HCT116 (cell line): Measurements from ENCODE around the gene SLC5A6. TPM values are rescaled to one million over a fixed set of nuclear protein-coding genes. Genes with fewer than 3 reads are reported as not detected.

ENCODE experiments used
- ATAC-seq: fragments of 200-7000 bp; cut with Tn5 transposase; 2 replicates; pipeline ENCODE4 v1.9.1; 2020; ENCODE audit warnings: mild to moderate bottlenecking, moderate library complexity
- BruUV-seq: library from RNA; stranded (reverse); fragments of 400-500 nt; replicated peaks from 2 replicates; lab custom pipeline; 2021; lab: Mats Ljungman, UMichigan
- CTCF ChIA-PET: fragments of 300-600 bp; sonication (Branson Sonifier 250); formaldehyde crosslinking; loops from one replicate; lab custom pipeline; 2021; ENCODE audit warnings: antibody characterized with exemption; lab: Charles Lee
- POLR2A ChIA-PET: fragments of 300-600, 350-600 bp; sonication (Branson Sonifier 250); formaldehyde crosslinking; loops from one replicate; lab custom pipeline; 2021; ENCODE audit warnings: antibody characterized with exemption; lab: Charles Lee
- RAD21 ChIA-PET, 2 experiments: fragments of 300-600 bp; sonication (Branson Sonifier 250); formaldehyde crosslinking; loops; one replicate each; lab custom pipeline; 2023; ENCODE audit warnings: low total read pairs in 2 of 2; ENCODE audit not compliant: uncharacterized antibody in 2 of 2, unreplicated experiment in 2 of 2, low non-redundant PET in 1 of 2; lab: Charles Lee
- DNase-seq: peaks from one replicate; pipeline ENCODE4 v3.0.0-alpha.2; 2010; ENCODE audit warnings: low read depth, low spot score
- H2AFZ ChIP-seq: fragments of 200-600 bp; shearing (Covaris generic), sonication (generic); 2 replicates; pipeline ENCODE4 v1.6.1; 2017; ENCODE audit warnings: low read depth, mixed run types, mixed read lengths, antibody characterized with exemption, low read length; ENCODE audit not compliant: poor library complexity, severe bottlenecking
- H3K27ac ChIP-seq: 2 replicates; pipeline ENCODE4 v1.5.1; 2012; ENCODE audit warnings: low read depth, low read length
- H3K27me3 ChIP-seq: fragments of 200-600 bp; sonication (generic); 2 replicates; pipeline ENCODE4 v1.6.1; 2016; ENCODE audit warnings: mixed run types, low read length, mixed read lengths; ENCODE audit not compliant: insufficient read depth
- H3K36me3 ChIP-seq, 2 experiments: fragments of 200-500 bp in 1 of 2; fragments of 200-600 bp in 1 of 2; sonication (Bioruptor generic) in 1 of 2; sonication (generic) in 1 of 2; 2 replicates each; pipeline versions ENCODE4 v1.5.1 to v1.6.1; 2014 to 2016; ENCODE audit warnings: low read length in 2 of 2, inconsistent platforms in 1 of 2, mixed read lengths in 1 of 2, mixed run types in 1 of 2; ENCODE audit not compliant: insufficient read depth in 2 of 2, control insufficient read depth in 1 of 2
- H3K4me1 ChIP-seq, 2 experiments: fragments of 200-600 bp in 1 of 2; sonication (generic) in 1 of 2; 2 replicates each; pipeline versions ENCODE4 v1.5.1 to v1.6.1; 2012 to 2017; ENCODE audit warnings: low read length in 2 of 2, inconsistent platforms in 1 of 2, mild to moderate bottlenecking in 1 of 2, mixed read lengths in 1 of 2, mixed run types in 1 of 2, moderate library complexity in 1 of 2; ENCODE audit not compliant: insufficient read depth in 2 of 2, control insufficient read depth in 1 of 2
- H3K4me2 ChIP-seq: fragments of 200-600 bp; sonication (generic); 2 replicates; pipeline ENCODE4 v1.6.1; 2017; ENCODE audit warnings: mixed run types, low read length, mixed read lengths
- H3K4me3 ChIP-seq, 2 experiments: fragments of 200-600 bp in 1 of 2; sonication (generic) in 1 of 2; replicated peaks in 1 of 2; 2 replicates each; pipeline ENCODE4 v1.5.1; 2011 to 2016; ENCODE audit warnings: low read length in 2 of 2, control low read depth in 1 of 2, low read depth in 1 of 2, mild to moderate bottlenecking in 1 of 2, mixed read lengths in 1 of 2, mixed run types in 1 of 2
- H3K79me2 ChIP-seq: fragments of 200-600 bp; sonication (generic); 2 replicates; pipeline ENCODE4 v1.6.1; 2017; ENCODE audit warnings: mild to moderate bottlenecking, mixed run types, low read length, moderate library complexity, mixed read lengths; ENCODE audit not compliant: insufficient read depth
- H3K9ac ChIP-seq: fragments of 200-600 bp; sonication (generic); 2 replicates; pipeline ENCODE4 v1.6.1; 2016; ENCODE audit warnings: low read length, mixed read lengths
- H3K9me2 ChIP-seq: fragments of 200-600 bp; sonication (generic), shearing (Covaris generic); 2 replicates; pipeline ENCODE4 v1.6.1; 2017; ENCODE audit warnings: mixed run types, mild to moderate bottlenecking, moderate library complexity; ENCODE audit not compliant: insufficient read depth
- H3K9me3 ChIP-seq, 2 experiments: fragments of 200-500 bp in 1 of 2; fragments of 200-600 bp in 1 of 2; sonication (Bioruptor generic) in 1 of 2; sonication (generic) in 1 of 2; 2 replicates each; pipeline ENCODE4 v1.6.1; 2014 to 2017; ENCODE audit warnings: low read length in 2 of 2, mixed read lengths in 2 of 2, inconsistent platforms in 1 of 2, low read depth in 1 of 2, mild to moderate bottlenecking in 1 of 2, mixed run types in 1 of 2, moderate library complexity in 1 of 2; ENCODE audit not compliant: control insufficient read depth in 1 of 2, insufficient read depth in 1 of 2
- H4K20me1 ChIP-seq: fragments of 200-600 bp; sonication (generic), shearing (Covaris generic); 2 replicates; pipeline ENCODE4 v1.6.1; 2017; ENCODE audit warnings: mixed run types, mild to moderate bottlenecking, moderate library complexity; ENCODE audit not compliant: insufficient read depth
- ATF3 ChIP-seq: IDR thresholded peaks from 2 replicates; pipeline ENCODE4 v1.6.1; 2012
- CEBPB ChIP-seq: IDR thresholded peaks from 2 replicates; pipeline ENCODE4 v1.6.1; 2012; ENCODE audit warnings: low read depth
- EGR1 ChIP-seq: IDR thresholded peaks from 2 replicates; pipeline ENCODE4 v1.6.1; 2012; ENCODE audit warnings: low read depth
- EZH2 ChIP-seq: fragments of 200-600 bp; sonication (generic); IDR thresholded peaks from 2 replicates; pipeline ENCODE4 v1.6.1; 2017; ENCODE audit warnings: antibody characterized with exemption, mixed run types
- JUND ChIP-seq: IDR thresholded peaks from 2 replicates; pipeline ENCODE4 v1.6.1; 2012
- POLR2A ChIP-seq: IDR thresholded peaks from 2 replicates; pipeline ENCODE4 v1.7.0; 2011; ENCODE audit warnings: borderline replicate concordance; ENCODE audit not compliant: insufficient read depth, insufficient read length; ENCODE audit errors: extremely low read depth
- RAD21 ChIP-seq: IDR thresholded peaks from 2 replicates; pipeline ENCODE4 v1.6.1; 2012; ENCODE audit warnings: low read depth, mild to moderate bottlenecking
- SIN3A ChIP-seq: IDR thresholded peaks from 2 replicates; pipeline ENCODE4 v1.6.1; 2012; ENCODE audit warnings: low read depth
- SP1 ChIP-seq: IDR thresholded peaks from 2 replicates; pipeline ENCODE4 v1.6.1; 2012; ENCODE audit warnings: low read depth
- SRF ChIP-seq: IDR thresholded peaks from 2 replicates; pipeline ENCODE4 v1.6.1; 2012; ENCODE audit warnings: low read depth
- TCF7L2 ChIP-seq: IDR thresholded peaks from 2 replicates; pipeline ENCODE4 v1.7.0; 2011; ENCODE audit warnings: borderline replicate concordance, inconsistent platforms; ENCODE audit not compliant: insufficient read depth, insufficient read length; ENCODE audit errors: extremely low read depth
- YY1 ChIP-seq: IDR thresholded peaks from 2 replicates; pipeline ENCODE4 v1.6.1; 2011; ENCODE audit warnings: low read length, low read depth, moderate library complexity, mild to moderate bottlenecking; ENCODE audit not compliant: insufficient replicate concordance; ENCODE audit errors: extremely low read depth
- ZFX ChIP-seq: fragments of 450-650 bp; IDR thresholded peaks from 2 replicates; pipeline ENCODE4 v1.6.1; 2017
- ZNF274 ChIP-seq: fragments of 200-500 bp; sonication (Bioruptor generic); IDR thresholded peaks from 2 replicates; pipeline ENCODE4 v1.6.1; 2014; ENCODE audit warnings: mild to moderate bottlenecking, low read depth, low read length, inconsistent platforms
- intact Hi-C: fragments of 100-400 bp; cut with micrococcal nuclease; formaldehyde crosslinking; loops from 2 replicates; pipeline ENCODE4 v1.10.0; 2022
- total RNA-seq: library from RNA; stranded (reverse); gene quantifications from one replicate; pipeline ENCODE4 v1.2.1, GENCODE V29; 2021; ENCODE audit not compliant: unreplicated experiment
- TF ChIP-seq, protein P1 (sequence below): IDR thresholded peaks from 2 replicates; pipeline ENCODE4 v1.6.1; 2012
- TF ChIP-seq, protein P2 (sequence below): IDR thresholded peaks from 2 replicates; pipeline ENCODE4 v1.6.1; 2012; ENCODE audit warnings: low read depth

Gene SLC5A6
- total RNA-seq, 1 experiment from 2014 or later = 55.4 TPM

GRCh38 chr2:27216416-27217137 lies 4.5 kb upstream of the SLC5A6 start:
- peak overlapping the region; percentile 89 for H3K9ac ChIP-seq
- H2AFZ ChIP-seq = no peak overlapping the region
- H3K4me1 ChIP-seq = peaks cover 3 to 27% of the 10 kb centered on the region in 2 experiments; a peak in 3 of 4 replicates
- no TSS peak for BruUV-seq
- ATAC-seq (no peak), DNase-seq (no peak)
- no peaks in the 10 kb centered on the region for H3K9me3 ChIP-seq
- H3K27me3 ChIP-seq = no peaks in the 10 kb centered on the region
- no peaks in the 10 kb centered on the region for H4K20me1 ChIP-seq
- RAD21 ChIA-PET = no interaction called here
- POLR2A ChIA-PET = no interaction called here
- TF ChIP-seq, protein P1, sequence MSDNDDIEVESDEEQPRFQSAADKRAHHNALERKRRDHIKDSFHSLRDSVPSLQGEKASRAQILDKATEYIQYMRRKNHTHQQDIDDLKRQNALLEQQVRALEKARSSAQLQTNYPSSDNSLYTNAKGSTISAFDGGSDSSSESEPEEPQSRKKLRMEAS = no peak
- peak overlapping the region; percentile 82; the same call in 1 of the 2 replicates for H3K27ac ChIP-seq
- peak overlapping the region; percentile 78 to 91 for H3K4me3 ChIP-seq
- H3K4me2 ChIP-seq = peak overlapping the region; percentile 93
- peaks cover 59% of the 10 kb centered on the region for H3K79me2 ChIP-seq
- CTCF ChIA-PET = no interaction called here
- H3K36me3 ChIP-seq = peaks cover 4 to 28% of the 10 kb centered on the region in 2 experiments
- no peaks in the 10 kb centered on the region for H3K9me2 ChIP-seq
- intact Hi-C loops = loop anchor here (5.0 kb wide), 1 partner anchor 119 kb away; no protein-coding TSS in a partner anchor

GRCh38 chr2:27214941-27215340 lies 2.9 kb upstream of the SLC5A6 start:
- intact Hi-C loops = loop anchor here (5.0 kb wide), 1 partner anchor 118 kb away; no protein-coding TSS in a partner anchor
- Histone ChIP-seq H3K4me1 (peaks cover 6 to 31% of the 10 kb centered on the region in 2 experiments; a peak in 3 of 4 replicates), H3K4me3 (no peak overlapping the region), H2AFZ (no peak overlapping the region), H3K27ac (no peak overlapping the region), H3K79me2 (peaks cover 51% of the 10 kb centered on the region), H3K36me3 (peaks cover 0 to 15% of the 10 kb centered on the region in 2 experiments; a peak in 2 of 4 replicates), H3K27me3 (no peaks in the 10 kb centered on the region), H3K9me2 (no peaks in the 10 kb centered on the region), H4K20me1 (no peaks in the 10 kb centered on the region), H3K9me3 (no peaks in the 10 kb centered on the region), H3K9ac (no peak overlapping the region)
- CTCF ChIA-PET = no interaction called here
- no TSS peak for BruUV-seq
- no peak for ATAC-seq
- no peak for DNase-seq
- RAD21 ChIA-PET = no interaction called here
- POLR2A ChIA-PET = no interaction called here
- no peak for TF ChIP-seq POLR2A
- TF ChIP-seq, protein P1 = no peak
- no peak for TF ChIP-seq YY1
- TF ChIP-seq EZH2 = no peak
- no peak for TF ChIP-seq ZFX
- no peak for TF ChIP-seq SRF
- no peak for TF ChIP-seq CEBPB
- TF ChIP-seq RAD21 = no peak
- TF ChIP-seq SP1 = no peak
- TF ChIP-seq JUND = no peak
- TF ChIP-seq ZNF274 = no peak
- TF ChIP-seq TCF7L2 = no peak
- no peak for TF ChIP-seq SIN3A
- no peak for TF ChIP-seq EGR1
- TF ChIP-seq ATF3 = no peak
- TF ChIP-seq, protein P2, sequence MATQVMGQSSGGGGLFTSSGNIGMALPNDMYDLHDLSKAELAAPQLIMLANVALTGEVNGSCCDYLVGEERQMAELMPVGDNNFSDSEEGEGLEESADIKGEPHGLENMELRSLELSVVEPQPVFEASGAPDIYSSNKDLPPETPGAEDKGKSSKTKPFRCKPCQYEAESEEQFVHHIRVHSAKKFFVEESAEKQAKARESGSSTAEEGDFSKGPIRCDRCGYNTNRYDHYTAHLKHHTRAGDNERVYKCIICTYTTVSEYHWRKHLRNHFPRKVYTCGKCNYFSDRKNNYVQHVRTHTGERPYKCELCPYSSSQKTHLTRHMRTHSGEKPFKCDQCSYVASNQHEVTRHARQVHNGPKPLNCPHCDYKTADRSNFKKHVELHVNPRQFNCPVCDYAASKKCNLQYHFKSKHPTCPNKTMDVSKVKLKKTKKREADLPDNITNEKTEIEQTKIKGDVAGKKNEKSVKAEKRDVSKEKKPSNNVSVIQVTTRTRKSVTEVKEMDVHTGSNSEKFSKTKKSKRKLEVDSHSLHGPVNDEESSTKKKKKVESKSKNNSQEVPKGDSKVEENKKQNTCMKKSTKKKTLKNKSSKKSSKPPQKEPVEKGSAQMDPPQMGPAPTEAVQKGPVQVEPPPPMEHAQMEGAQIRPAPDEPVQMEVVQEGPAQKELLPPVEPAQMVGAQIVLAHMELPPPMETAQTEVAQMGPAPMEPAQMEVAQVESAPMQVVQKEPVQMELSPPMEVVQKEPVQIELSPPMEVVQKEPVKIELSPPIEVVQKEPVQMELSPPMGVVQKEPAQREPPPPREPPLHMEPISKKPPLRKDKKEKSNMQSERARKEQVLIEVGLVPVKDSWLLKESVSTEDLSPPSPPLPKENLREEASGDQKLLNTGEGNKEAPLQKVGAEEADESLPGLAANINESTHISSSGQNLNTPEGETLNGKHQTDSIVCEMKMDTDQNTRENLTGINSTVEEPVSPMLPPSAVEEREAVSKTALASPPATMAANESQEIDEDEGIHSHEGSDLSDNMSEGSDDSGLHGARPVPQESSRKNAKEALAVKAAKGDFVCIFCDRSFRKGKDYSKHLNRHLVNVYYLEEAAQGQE = no peak
- TF ChIP-seq, all 23 proteins: peak for 0
- no peak overlapping the region for H3K4me2 ChIP-seq
